HG03159 (cell line): Measurements from ENCODE around the gene TRAF2.

Experiments
- ATAC-seq: cut with Tn5 transposase; IDR thresholded peaks from one replicate; pipeline ENCODE4 v1.9.1; 2021; ENCODE audit warnings: mild to moderate bottlenecking, moderate library complexity; ENCODE audit not compliant: unreplicated experiment

Gene TRAF2

GRCh38 chr9:136907011-136907914 is 20.9 kb downstream of the TRAF2 start:
- ATAC-seq = no peak

- no peak for ATAC-seq
These were observed 24.0 kb downstream of the TRAF2 start for GRCh38 chr9:136910197-136910900.

GRCh38 chr9:136910901-136911245 is 24.6 kb downstream of the TRAF2 start:
- no peak for ATAC-seq

GRCh38 chr9:136913701-136914438 is 27.6 kb downstream of the TRAF2 start:
- ATAC-seq = no peak

GRCh38 chr9:136915632-136916329 is 29.5 kb downstream of the TRAF2 start:
- ATAC-seq = no peak

GRCh38 chr9:136916330-136917184 is 30.2 kb downstream of the TRAF2 start:
- no peak for ATAC-seq

- ATAC-seq = no peak
These were observed 31.6 kb downstream of the TRAF2 start for GRCh38 chr9:136917902-136918301.

GRCh38 chr9:136920069-136920468 is 33.8 kb downstream of the TRAF2 start:
- no peak for ATAC-seq

GRCh38 chr9:136920734-136921231 is 34.5 kb downstream of the TRAF2 start:
- no peak for ATAC-seq

GRCh38 chr9:136921307-136921706 is 35.0 kb downstream of the TRAF2 start:
- ATAC-seq = no peak

- ATAC-seq = no peak
These were observed 35.4 kb downstream of the TRAF2 start for GRCh38 chr9:136921718-136922117.

- no peak for ATAC-seq
These were observed 36.2 kb downstream of the TRAF2 start for GRCh38 chr9:136922540-136922939.

- no peak for ATAC-seq
These were observed 37.6 kb downstream of the TRAF2 start for GRCh38 chr9:136923881-136924280.

GRCh38 chr9:136925414-136926153 is 39.3 kb downstream of the TRAF2 start:
- ATAC-seq = no peak

- ATAC-seq = no peak
These were observed 39.9 kb downstream of the TRAF2 start for GRCh38 chr9:136926154-136926704.

- ATAC-seq = no peak
These were observed 40.4 kb downstream of the TRAF2 start for GRCh38 chr9:136926749-136927148.

- no peak for ATAC-seq
These were observed 41.3 kb downstream of the TRAF2 start for GRCh38 chr9:136927343-136928271.

GRCh38 chr9:136928591-136928990 is 42.3 kb downstream of the TRAF2 start:
- ATAC-seq = no peak
